GM12892 (cell line): Measurements from ENCODE around the gene SHROOM2.
"Not testable (repeated sequence)": the region's sequence is repeated elsewhere in the genome, so short reads cannot be mapped to it uniquely, and the experiment has no call there.

Experiments
- DNase-seq: peaks from one replicate; pipeline ENCODE4 v3.0.0; 2011; ENCODE audit not compliant: insufficient read length
- FAIRE-seq: peaks from 2 replicates; lab custom pipeline; 2011; peaks lifted over from hg19 to GRCh38; lab: Jason Lieb, UNC
- POLR2A ChIP-seq: IDR thresholded peaks from 2 replicates; pipeline ENCODE4 v1.6.1; 2011; ENCODE audit warnings: low read depth, low read length, control low read depth
- POLR2AphosphoS5 ChIP-seq: IDR thresholded peaks from 2 replicates; pipeline ENCODE4 v1.6.1; 2011; ENCODE audit warnings: low read depth, low read length, control low read depth
- TAF1 ChIP-seq: IDR thresholded peaks from 2 replicates; pipeline ENCODE4 v1.6.1; 2011; ENCODE audit warnings: low read depth, mild to moderate bottlenecking, control low read depth, low read length, borderline replicate concordance

The SHROOM2 gene

DNA sequence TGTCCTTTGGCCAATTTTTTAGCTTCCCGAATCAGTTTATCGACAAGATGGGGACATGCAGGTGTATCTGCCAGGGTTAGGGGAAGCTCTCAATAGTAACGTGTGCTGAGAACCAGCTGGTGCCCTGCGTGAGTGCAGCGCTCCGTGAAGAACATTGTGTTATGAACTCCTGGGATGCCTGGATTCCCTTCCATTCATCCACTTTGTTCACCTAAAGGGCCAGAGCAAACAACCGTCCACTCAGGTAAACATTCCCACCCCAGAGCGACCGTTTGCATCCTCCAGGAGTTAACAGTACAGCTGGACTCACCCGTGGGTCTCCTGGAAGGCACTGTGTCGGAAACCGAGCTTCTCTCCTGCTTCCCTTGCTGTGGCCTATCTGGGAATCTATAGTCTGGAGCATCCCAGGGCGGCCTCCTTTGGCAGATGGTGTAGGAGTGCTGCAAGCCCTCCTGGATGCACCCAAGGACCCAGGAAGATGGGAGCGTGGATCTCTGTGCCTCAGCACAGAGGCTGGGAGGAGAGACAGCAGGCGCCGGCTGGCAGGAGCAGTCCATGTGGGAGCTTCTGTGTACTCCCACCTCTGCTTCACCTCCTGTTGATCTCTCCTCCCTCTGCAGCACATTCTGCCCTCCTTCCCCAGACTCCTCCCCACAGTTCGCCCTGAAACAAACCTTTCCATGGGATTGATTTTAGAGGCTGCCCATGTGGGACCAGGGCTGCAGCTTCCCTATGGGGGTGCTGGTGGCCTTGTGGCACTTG lies 62.7 kb downstream of the SHROOM2 start:
- TF ChIP-seq POLR2A: no peak
- FAIRE-seq: no peak
- no peak for DNase-seq

GRCh38 chrX:9851890-9852289 lies 65.7 kb downstream of the SHROOM2 start:
- FAIRE-seq (no peak), DNase-seq (no peak)
- TF ChIP-seq POLR2AphosphoS5 (no peak), TAF1 (no peak), POLR2A (no peak)

DNA sequence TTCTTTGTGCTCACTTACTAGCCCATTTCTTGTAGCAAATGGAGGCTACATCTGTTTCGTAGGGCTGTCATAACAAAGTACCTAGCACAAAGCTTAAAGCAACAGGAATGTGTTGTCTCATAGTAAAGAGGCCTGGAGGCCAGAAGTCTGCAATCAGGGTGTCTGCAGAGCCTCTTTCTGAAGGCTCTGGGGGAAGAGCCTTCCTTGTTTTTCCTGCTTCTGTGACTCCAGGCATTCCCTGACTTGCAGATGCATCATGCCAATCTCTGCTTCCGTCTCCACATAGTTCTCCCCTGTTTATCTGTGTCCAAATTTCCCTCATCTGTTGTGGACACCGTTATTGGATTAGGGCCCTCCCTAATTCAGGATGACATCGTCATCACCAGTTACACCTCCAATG lies 67.1 kb downstream of the SHROOM2 start:
- no peak for TF ChIP-seq POLR2AphosphoS5
- no peak for TF ChIP-seq TAF1
- TF ChIP-seq POLR2A: no peak
- no peak for FAIRE-seq
- no peak for DNase-seq

- TF ChIP-seq TAF1 (no peak), POLR2A (no peak), POLR2AphosphoS5 (no peak)
- DNase-seq: no peak
- no peak for FAIRE-seq
Observed at GRCh38 chrX:9855561-9856283, 69.5 kb downstream of the SHROOM2 start.

GRCh38 chrX:9856588-9856987 lies 70.4 kb downstream of the SHROOM2 start:
- DNase-seq (no peak), FAIRE-seq (no peak)
- TF ChIP-seq TAF1 (no peak), POLR2AphosphoS5 (no peak), POLR2A (no peak)

DNA sequence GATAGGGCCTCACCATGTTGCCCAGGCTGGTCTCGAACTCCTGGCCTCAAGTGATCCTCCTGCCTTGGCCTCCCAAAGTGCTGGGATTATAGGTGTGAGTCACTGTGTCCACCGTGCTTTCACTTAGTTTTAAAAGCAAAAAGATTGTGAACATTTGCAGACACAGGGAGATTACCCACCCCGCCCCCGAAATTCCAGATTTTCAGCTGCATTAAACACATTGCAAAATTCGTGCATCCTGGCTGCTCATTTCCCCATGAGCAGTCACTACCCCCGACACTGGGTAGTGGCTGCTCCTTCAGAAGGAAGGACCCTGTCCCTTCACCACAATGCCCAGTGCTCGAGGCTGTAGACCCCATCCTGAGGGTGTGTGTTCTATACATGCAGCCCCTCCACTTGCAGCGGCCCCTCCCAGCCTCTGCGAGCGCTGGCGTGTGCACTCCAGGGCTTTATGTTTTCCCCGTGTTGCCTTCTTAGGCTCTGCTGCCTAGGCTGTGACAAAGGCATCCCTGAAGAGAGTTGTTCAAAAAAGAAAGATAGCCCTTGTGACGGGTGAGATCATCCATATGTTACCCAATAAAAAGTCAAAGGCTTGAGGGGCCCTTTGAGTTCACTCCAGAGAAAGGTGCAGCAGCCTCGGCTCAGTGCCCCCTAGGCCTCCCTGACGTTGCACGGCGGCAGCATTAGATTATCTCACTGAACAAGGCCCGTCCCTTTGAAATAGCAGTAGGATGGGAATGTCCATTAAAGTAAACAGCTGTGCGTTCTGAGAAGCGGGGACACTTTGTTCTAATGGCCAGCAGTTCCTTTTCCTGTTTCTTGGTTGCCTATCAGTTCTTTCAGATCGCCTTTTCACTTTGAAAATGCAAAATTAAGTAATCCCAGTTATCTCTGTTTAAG lies 71.6 kb downstream of the SHROOM2 start:
- FAIRE-seq: no peak
- DNase-seq: no peak
- TF ChIP-seq POLR2AphosphoS5: no peak
- TF ChIP-seq POLR2A: no peak
- no peak for TF ChIP-seq TAF1

DNA sequence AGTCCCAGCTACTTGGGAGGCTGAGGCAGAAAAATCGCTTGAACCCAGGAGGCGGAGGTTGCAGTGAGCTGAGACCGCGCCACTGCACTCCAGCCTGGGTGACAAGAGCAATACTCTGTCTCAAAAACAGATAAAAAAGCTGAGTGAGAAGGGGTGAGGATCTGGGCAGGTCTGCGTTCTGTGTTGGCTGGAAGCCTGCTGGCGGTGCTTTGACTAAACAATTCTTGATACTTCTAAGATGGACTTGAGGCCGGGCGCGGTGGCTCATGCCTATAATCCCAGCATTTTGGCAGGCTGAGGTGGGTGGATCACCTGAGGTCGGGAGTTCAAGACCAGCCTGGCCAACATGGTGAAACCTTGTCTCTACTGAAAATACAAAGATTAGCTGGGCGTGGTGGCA lies 72.5 kb downstream of the SHROOM2 start:
- not testable (repeated sequence) for DNase-seq, FAIRE-seq

GRCh38 chrX:9859711-9860555 lies 73.7 kb downstream of the SHROOM2 start:
- FAIRE-seq (no peak), DNase-seq (no peak)
- TF ChIP-seq POLR2A (no peak), POLR2AphosphoS5 (no peak)

- no peak for TF ChIP-seq POLR2A
- TF ChIP-seq POLR2AphosphoS5: no peak
- no peak for TF ChIP-seq TAF1
- DNase-seq (no peak), FAIRE-seq (peak; percentile 27)
Observed at GRCh38 chrX:9860826-9861225, 74.6 kb downstream of the SHROOM2 start.

- TF ChIP-seq TAF1 (no peak), POLR2AphosphoS5 (no peak), POLR2A (no peak)
- FAIRE-seq (no peak), DNase-seq (no peak)
Observed at GRCh38 chrX:9861711-9862110, 75.5 kb downstream of the SHROOM2 start.

GRCh38 chrX:9862525-9862924 lies 76.3 kb downstream of the SHROOM2 start:
- FAIRE-seq: no peak

More at GRCh38 chrX:9862525-9862924, 76.3 kb downstream of the SHROOM2 start:
- TF ChIP-seq POLR2A (no peak), TAF1 (no peak), POLR2AphosphoS5 (no peak)
- DNase-seq: no peak
